Endothelial cell of umbilical vein (primary cell): ENCODE data around the gene MICALL2.

Source experiments
- FOS ChIP-seq: IDR thresholded peaks from 2 replicates; pipeline ENCODE4 v1.6.1; 2011; ENCODE audit warnings: mild to moderate bottlenecking, low read length, moderate library complexity, borderline replicate concordance; ENCODE audit not compliant: insufficient read depth
- POLR2A ChIP-seq: IDR thresholded peaks from 2 replicates; pipeline ENCODE4 v1.6.1; 2012; ENCODE audit warnings: low read depth, mild to moderate bottlenecking, control low read depth, low read length
- POLR2AphosphoS5 ChIP-seq: IDR thresholded peaks from 2 replicates; pipeline ENCODE4 v1.6.1; 2012; ENCODE audit warnings: low read depth, mild to moderate bottlenecking, control low read depth, low read length, moderate library complexity; ENCODE audit not compliant: insufficient read depth
- TF ChIP-seq, protein P1 (sequence below), 2 donors: IDR thresholded peaks; 1 replicate in 1 of 2; 2 replicates in 1 of 2; pipeline ENCODE4 v1.5.1; 2011; ENCODE audit warnings: low read length in 2 of 2, mild to moderate bottlenecking in 2 of 2, moderate library complexity in 2 of 2, control low read depth in 1 of 2, inconsistent platforms in 1 of 2, low read depth in 1 of 2; ENCODE audit not compliant: insufficient read depth in 1 of 2; ENCODE audit errors: extremely low read depth in 1 of 2

DNA sequence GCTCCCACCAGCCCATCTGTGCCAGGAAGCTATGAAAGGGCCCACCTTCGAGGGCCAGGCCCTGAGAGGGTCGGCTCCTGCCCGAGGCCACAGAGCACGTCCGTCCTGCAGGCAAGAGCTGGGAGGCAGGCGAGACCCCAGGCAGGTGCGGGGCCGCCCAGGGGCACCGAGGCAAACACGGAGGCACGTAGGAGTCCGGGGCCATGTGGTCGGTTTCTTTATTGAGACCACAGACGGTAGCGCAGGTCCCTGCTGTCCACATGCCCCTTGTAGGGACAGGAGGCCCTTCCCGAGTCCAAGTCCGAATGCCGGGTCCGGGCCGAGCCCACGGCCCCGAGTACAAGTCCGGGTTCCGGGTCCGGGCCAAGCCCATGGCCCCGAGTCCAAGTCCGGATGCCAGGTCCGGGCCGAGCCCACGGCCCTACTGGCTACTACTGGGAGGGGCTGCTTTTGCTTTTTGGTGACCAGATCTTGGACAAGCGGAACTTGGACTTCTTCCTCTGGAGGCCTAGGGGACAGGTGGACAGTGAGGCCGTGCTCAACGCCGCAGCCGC lies 25.0 kb downstream of the MICALL2 start:
- TF ChIP-seq, protein P1, sequence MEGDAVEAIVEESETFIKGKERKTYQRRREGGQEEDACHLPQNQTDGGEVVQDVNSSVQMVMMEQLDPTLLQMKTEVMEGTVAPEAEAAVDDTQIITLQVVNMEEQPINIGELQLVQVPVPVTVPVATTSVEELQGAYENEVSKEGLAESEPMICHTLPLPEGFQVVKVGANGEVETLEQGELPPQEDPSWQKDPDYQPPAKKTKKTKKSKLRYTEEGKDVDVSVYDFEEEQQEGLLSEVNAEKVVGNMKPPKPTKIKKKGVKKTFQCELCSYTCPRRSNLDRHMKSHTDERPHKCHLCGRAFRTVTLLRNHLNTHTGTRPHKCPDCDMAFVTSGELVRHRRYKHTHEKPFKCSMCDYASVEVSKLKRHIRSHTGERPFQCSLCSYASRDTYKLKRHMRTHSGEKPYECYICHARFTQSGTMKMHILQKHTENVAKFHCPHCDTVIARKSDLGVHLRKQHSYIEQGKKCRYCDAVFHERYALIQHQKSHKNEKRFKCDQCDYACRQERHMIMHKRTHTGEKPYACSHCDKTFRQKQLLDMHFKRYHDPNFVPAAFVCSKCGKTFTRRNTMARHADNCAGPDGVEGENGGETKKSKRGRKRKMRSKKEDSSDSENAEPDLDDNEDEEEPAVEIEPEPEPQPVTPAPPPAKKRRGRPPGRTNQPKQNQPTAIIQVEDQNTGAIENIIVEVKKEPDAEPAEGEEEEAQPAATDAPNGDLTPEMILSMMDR (IDR thresholded peaks at IDR 0.05; ENCODE audit: extremely low read depth in 1 of 2, insufficient read depth in 1 of 2, low read depth in 1 of 2, low read length in 2 of 2), result no peak
- TF ChIP-seq POLR2AphosphoS5 (no peak), POLR2A (no peak), FOS (no peak)
